CD4-positive, alpha-beta T cell (primary cell): ENCODE measurements around the gene MMP20. TPM values are rescaled to one million over a fixed set of nuclear protein-coding genes. Genes with fewer than 3 reads are reported as not detected.

Experiments used
- ATAC-seq: fragments of 200-7000 bp; cut with Tn5 transposase; one replicate; pipeline ENCODE4 v1.10.0; 2022; ENCODE audit warnings: mild to moderate bottlenecking; ENCODE audit not compliant: poor library complexity
- CTCF ChIA-PET: fragments of 350-600 bp; sonication (Branson Sonifier 250); formaldehyde crosslinking; loops from one replicate; lab custom pipeline; 2021; ENCODE audit warnings: antibody characterized with exemption, inconsistent platforms; lab: Charles Lee
- POLR2A ChIA-PET: fragments of 350-600 bp; sonication (Branson Sonifier 250); formaldehyde crosslinking; loops from one replicate; lab custom pipeline; 2021; ENCODE audit warnings: antibody characterized with exemption, inconsistent platforms; lab: Charles Lee
- DNase-seq, 14 experiments: peaks; one replicate each; pipeline ENCODE4 v3.0.0-alpha.2; 2013 to 2020; ENCODE audit warnings: mixed read lengths in 2 of 14
- H3K27ac ChIP-seq, 2 donors: one replicate each; pipeline versions ENCODE4 v1.5.1 to v1.7.0; 2013; ENCODE audit warnings: low read length in 2 of 2, low read depth in 1 of 2, mild to moderate bottlenecking in 1 of 2
- H3K27me3 ChIP-seq, 2 experiments: 1 replicate in 1 of 2; 2 replicates in 1 of 2; pipeline versions ENCODE4 v1.6.1 to v1.7.0; 2013; ENCODE audit warnings: low read length in 2 of 2, control low read depth in 1 of 2, mild to moderate bottlenecking in 1 of 2, moderate library complexity in 1 of 2; ENCODE audit not compliant: insufficient read depth in 2 of 2, control insufficient read depth in 1 of 2
- H3K36me3 ChIP-seq: one replicate; pipeline ENCODE4 v1.6.1; 2013; ENCODE audit warnings: low read length, control low read depth; ENCODE audit not compliant: insufficient read depth
- H3K4me1 ChIP-seq: one replicate; pipeline ENCODE4 v1.6.1; 2013; ENCODE audit warnings: low read length, control low read depth; ENCODE audit not compliant: insufficient read depth
- H3K4me3 ChIP-seq: one replicate; pipeline ENCODE4 v1.5.1; 2013; ENCODE audit warnings: mild to moderate bottlenecking, low read length, moderate library complexity
- H3K9me3 ChIP-seq, 2 experiments: 1 replicate in 1 of 2; 2 replicates in 1 of 2; pipeline versions ENCODE4 v1.6.1 to v1.7.0; 2013; ENCODE audit warnings: low read length in 2 of 2, mild to moderate bottlenecking in 2 of 2, control low read depth in 1 of 2, moderate library complexity in 1 of 2; ENCODE audit not compliant: control insufficient read depth in 1 of 2, insufficient read depth in 1 of 2
- H3K27ac Mint-ChIP-seq: one replicate; pipeline ENCODE4 v1.8.0; 2020; ENCODE audit warnings: mixed read lengths
- H3K27me3 Mint-ChIP-seq: one replicate; pipeline ENCODE4 v1.8.0; 2021; ENCODE audit warnings: mixed read lengths
- H3K36me3 Mint-ChIP-seq: one replicate; pipeline ENCODE4 v1.8.0; 2021; ENCODE audit warnings: low read depth, mixed read lengths
- H3K4me1 Mint-ChIP-seq: one replicate; pipeline ENCODE4 v1.8.0; 2021; ENCODE audit warnings: low read depth, mixed read lengths
- H3K4me3 Mint-ChIP-seq: one replicate; pipeline ENCODE4 v1.8.0; 2020; ENCODE audit warnings: mild to moderate bottlenecking, mixed read lengths
- H3K9me3 Mint-ChIP-seq: one replicate; pipeline ENCODE4 v1.8.0; 2020; ENCODE audit warnings: mixed read lengths
- intact Hi-C, 2 experiments: fragments of 100-400 bp; cut with DNase I in 1 of 2; cut with micrococcal nuclease in 1 of 2; formaldehyde crosslinking; loops; one replicate each; pipeline versions ENCODE4 v1.15.1 to v1.9.0; 2023 to 2025; cut with DNase I, micrococcal nuclease
- total RNA-seq, 174 experiments: library from RNA in 2 of 174; stranded (reverse) in 2 of 174; gene quantifications; one replicate each; pipeline ENCODE4 v1.2.3 and lab custom pipeline; 2021 to 2026
- TF ChIP-seq, protein P1 (sequence below): fragments of 200-600 bp; IDR thresholded peaks from one replicate; pipeline ENCODE4 v1.8.0; 2022; ENCODE audit warnings: antibody characterized with exemption, mild to moderate bottlenecking

MMP20 gene
- total RNA-seq, 2 experiments from 2014 or later: not detected

- H3K27ac Mint-ChIP-seq: no peak overlapping the region
These were observed 20.3 kb downstream of the MMP20 start for GRCh38 chr11:102604875-102605274.

DNA sequence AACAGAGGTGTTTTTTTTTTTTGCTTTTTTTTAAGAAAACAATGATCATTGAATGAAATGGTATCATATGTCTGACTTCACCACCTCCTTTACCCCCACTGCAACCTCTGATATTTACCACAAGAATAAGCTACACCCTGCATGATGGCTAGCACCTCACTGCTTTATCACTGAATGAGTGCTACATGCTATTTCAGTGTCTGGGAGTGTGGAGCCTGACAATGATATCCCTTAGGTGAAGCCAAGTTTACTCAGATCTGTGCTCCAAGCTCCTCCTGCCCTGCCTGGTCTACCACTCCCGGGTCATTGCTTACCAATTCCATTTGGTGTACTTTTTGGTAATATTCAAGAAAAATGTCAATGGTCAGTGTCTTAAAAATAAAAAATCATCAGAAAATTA is 21.1 kb downstream of the MMP20 start:
- Histone ChIP-seq H3K27ac (no peak overlapping the region), H3K4me1 (no peaks in the 10 kb centered on the region), H3K36me3 (no peaks in the 10 kb centered on the region), H3K9me3 (no peaks in the 10 kb centered on the region), H3K27me3 (no peaks in the 10 kb centered on the region), H3K4me3 (no peak overlapping the region)
- Mint-ChIP-seq H3K4me1 (no peaks in the 10 kb centered on the region), H3K27ac (no peak overlapping the region), H3K27me3 (no peaks in the 10 kb centered on the region), H3K36me3 (no peaks in the 10 kb centered on the region), H3K4me3 (no peak overlapping the region), H3K9me3 (no peaks in the 10 kb centered on the region)
- ATAC-seq: no peak
- no peak for DNase-seq
- TF ChIP-seq, protein P1, sequence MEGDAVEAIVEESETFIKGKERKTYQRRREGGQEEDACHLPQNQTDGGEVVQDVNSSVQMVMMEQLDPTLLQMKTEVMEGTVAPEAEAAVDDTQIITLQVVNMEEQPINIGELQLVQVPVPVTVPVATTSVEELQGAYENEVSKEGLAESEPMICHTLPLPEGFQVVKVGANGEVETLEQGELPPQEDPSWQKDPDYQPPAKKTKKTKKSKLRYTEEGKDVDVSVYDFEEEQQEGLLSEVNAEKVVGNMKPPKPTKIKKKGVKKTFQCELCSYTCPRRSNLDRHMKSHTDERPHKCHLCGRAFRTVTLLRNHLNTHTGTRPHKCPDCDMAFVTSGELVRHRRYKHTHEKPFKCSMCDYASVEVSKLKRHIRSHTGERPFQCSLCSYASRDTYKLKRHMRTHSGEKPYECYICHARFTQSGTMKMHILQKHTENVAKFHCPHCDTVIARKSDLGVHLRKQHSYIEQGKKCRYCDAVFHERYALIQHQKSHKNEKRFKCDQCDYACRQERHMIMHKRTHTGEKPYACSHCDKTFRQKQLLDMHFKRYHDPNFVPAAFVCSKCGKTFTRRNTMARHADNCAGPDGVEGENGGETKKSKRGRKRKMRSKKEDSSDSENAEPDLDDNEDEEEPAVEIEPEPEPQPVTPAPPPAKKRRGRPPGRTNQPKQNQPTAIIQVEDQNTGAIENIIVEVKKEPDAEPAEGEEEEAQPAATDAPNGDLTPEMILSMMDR: no peak
- CTCF ChIA-PET: no interaction called here
- POLR2A ChIA-PET: no interaction called here
- intact Hi-C loops: no loop called here

More at GRCh38 chr11:102604875-102605274, 20.3 kb downstream of the MMP20 start:
- Histone ChIP-seq H3K4me1 (no peaks in the 10 kb centered on the region), H3K4me3 (no peak overlapping the region), H3K9me3 (no peaks in the 10 kb centered on the region), H3K27me3 (no peaks in the 10 kb centered on the region), H3K27ac (no peak overlapping the region), H3K36me3 (no peaks in the 10 kb centered on the region)
- Mint-ChIP-seq H3K9me3 (no peaks in the 10 kb centered on the region), H3K36me3 (no peaks in the 10 kb centered on the region), H3K4me3 (no peak overlapping the region), H3K27me3 (no peaks in the 10 kb centered on the region), H3K4me1 (no peaks in the 10 kb centered on the region)
- intact Hi-C loops: no loop called here
- DNase-seq (no peak), ATAC-seq (no peak)
- TF ChIP-seq, protein P1: no peak
- CTCF ChIA-PET: no interaction called here
- POLR2A ChIA-PET: no interaction called here

GRCh38 chr11:102603576-102603975 is 21.6 kb downstream of the MMP20 start:
- TF ChIP-seq, protein P1: no peak
- H3K36me3 ChIP-seq: no peaks in the 10 kb centered on the region
- DNase-seq (no peak), ATAC-seq (no peak)
- H3K4me3 Mint-ChIP-seq: no peak overlapping the region
- H3K36me3 Mint-ChIP-seq: no peaks in the 10 kb centered on the region
- no peak overlapping the region for H3K4me3 ChIP-seq
- no peaks in the 10 kb centered on the region for H3K9me3 Mint-ChIP-seq
- H3K9me3 ChIP-seq: no peaks in the 10 kb centered on the region
- POLR2A ChIA-PET: no interaction called here
- no peaks in the 10 kb centered on the region for H3K4me1 Mint-ChIP-seq
- CTCF ChIA-PET: no interaction called here
- H3K27me3 Mint-ChIP-seq: no peaks in the 10 kb centered on the region
- H3K27me3 ChIP-seq: no peaks in the 10 kb centered on the region
- H3K27ac ChIP-seq: no peak overlapping the region
- H3K4me1 ChIP-seq: no peaks in the 10 kb centered on the region
- intact Hi-C loops: no loop called here
- H3K27ac Mint-ChIP-seq: no peak overlapping the region
